ENCODE data around the gene VPS9D1. TPM values are rescaled to one million over a fixed set of nuclear protein-coding genes. Genes with fewer than 3 reads are reported as not detected.

Gene VPS9D1, protein sequence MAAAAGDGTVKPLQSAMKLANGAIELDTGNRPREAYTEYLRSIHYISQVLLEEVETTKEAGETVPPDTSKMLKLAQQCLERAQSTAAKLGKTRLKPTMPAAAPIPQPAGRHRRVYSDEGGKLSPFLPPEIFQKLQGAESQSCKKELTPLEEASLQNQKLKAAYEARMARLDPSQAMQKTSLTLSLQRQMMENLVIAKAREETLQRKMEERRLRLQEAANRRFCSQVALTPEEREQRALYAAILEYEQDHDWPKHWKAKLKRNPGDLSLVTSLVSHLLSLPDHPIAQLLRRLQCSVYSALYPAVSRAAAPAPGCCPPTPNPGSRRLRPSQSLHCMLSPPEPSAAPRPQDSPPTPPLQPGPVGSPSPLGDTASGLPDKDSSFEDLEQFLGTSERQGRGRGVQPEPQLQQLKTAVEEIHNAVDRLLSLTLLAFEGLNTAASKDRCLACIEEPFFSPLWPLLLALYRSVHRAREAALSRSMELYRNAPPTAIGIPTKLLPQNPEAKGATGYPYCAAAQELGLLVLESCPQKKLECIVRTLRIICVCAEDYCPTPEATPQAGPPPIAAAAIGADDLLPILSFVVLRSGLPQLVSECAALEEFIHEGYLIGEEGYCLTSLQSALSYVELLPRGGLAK
- total RNA-seq: 3.3 and 4.7 TPM in 2 replicates

DNA sequence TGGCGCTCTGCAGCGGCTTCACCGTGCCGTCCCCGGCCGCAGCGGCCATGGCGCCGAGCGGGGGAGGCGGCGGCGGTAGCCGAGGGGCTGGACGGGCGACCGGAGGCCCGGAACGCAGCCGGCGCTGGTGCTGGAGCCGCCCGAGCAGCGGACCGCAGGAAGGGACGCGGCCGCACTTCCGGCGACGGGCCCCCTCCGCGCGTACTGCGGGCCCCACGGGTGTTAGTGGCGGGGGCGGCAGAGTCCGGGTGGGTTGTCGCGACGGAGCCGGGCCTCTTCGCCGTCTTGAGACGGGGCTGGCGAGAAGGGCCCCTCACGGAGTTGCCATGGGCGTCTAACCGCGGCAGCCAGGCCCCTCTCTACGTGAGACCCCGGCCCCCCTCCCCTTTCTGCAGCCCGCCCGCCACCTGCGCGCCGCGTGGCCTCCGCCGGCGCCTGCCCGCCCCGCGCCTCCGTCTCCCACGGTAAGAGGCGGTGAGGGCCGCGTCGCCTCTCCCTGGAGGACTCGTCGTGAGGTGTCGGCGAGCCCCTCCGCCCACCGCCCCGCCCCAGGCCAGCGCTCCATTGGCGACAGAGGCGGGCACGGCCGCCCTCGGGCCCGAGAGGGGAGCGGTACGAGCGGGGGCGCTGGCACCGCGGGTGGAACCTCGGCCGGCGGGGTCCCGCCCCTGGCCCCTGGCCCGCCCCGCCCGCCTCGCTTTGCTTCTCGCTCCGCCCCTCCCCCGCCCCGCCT lies at the start of gene VPS9D1, which contains the start of gene ZNF276:
TSS of gene VPS9D1 (minus strand) at position 86 of the 733 bp plus-strand sequence. CDS start at position 49, 37 bp downstream.
TSS of gene ZNF276 (plus strand) at position 725 of the 733 bp plus-strand sequence. CDS start 104 bp downstream, outside the sequence.

DNA sequence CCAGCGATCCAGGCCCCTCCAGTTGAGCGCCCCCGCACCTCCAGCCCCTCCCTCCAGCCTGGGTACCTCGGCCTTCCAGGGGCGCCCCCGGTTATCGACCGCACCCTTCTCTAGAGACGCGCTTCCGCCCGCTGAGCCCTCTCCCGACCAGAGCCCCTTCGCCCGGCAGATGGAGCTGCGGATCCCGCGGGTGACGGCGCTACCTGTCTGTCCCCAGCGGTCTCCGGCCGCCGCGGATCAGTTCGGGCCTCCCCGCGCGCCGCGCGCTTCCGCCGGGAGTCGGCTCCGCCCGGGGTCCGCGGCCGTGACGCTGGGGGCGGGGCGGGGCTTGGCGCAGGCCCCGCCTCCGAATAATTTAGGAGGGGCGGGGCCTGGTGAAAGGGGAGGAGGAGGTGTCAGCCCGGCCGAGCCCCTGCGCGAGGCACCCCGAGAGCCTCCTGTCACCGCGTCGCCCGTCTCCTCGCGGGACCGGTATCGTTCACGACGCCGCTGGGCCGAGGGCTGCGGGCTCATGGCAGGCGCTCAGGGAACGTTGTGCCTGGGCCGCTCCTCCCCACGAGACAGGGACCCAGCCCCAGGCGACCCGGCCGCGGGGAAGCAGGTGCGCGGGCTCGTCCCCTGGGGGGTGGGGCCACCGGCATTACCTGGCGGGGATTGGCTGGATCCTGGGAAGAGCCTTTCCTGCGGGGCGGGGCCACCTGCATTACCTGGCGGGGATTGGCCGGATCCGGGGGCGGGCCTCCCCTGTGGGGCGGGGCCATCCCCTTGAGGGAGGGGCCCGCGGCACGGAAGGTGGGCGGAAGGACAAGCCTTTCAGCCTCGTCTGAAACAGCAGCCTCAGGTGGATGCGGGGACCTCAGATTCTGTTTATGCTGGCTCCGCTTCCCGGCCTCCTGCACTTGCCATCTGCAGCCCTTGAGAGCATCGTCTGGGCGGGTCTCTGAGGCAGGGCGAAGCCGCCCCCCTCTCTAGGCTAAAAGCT lies 19.0 kb downstream of the VPS9D1 start, which contains the start of gene SPATA2L:
TSS of gene SPATA2L (minus strand) at position 281 of the 982 bp plus-strand sequence. CDS start 473 bp downstream, outside the sequence.

DNA sequence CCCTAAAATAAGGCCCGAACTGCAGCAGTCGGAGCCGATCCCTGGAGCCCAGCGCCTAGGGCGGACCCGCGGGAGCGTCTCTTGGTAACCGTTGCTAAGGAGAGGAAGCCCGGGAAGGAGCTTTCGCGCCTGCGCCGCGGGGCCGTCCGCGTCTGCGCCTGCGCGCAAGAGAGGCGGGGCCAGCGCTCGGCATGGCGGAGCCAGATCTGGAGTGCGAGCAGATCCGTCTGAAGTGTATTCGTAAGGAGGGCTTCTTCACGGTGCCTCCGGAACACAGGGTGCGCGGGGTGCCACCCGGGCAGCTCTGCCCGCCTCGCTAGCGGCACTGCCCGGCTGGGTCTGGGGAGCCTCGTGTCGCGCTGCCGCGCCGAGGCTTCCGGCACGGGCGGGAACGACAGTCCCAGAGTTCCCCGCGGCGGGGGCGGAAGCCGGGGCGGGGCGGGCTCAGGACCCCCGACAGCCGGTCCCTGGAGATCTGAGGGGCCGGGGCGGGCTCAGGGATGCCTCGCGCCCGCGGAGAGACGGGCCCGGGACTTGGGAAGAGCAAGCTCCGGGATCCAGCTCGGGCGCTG lies 34.1 kb downstream of the VPS9D1 start, which contains the start of gene CDK10:
TSS of gene CDK10 (plus strand) at position 170 of the 572 bp plus-strand sequence. CDS start at position 192, 22 bp downstream.

DNA sequence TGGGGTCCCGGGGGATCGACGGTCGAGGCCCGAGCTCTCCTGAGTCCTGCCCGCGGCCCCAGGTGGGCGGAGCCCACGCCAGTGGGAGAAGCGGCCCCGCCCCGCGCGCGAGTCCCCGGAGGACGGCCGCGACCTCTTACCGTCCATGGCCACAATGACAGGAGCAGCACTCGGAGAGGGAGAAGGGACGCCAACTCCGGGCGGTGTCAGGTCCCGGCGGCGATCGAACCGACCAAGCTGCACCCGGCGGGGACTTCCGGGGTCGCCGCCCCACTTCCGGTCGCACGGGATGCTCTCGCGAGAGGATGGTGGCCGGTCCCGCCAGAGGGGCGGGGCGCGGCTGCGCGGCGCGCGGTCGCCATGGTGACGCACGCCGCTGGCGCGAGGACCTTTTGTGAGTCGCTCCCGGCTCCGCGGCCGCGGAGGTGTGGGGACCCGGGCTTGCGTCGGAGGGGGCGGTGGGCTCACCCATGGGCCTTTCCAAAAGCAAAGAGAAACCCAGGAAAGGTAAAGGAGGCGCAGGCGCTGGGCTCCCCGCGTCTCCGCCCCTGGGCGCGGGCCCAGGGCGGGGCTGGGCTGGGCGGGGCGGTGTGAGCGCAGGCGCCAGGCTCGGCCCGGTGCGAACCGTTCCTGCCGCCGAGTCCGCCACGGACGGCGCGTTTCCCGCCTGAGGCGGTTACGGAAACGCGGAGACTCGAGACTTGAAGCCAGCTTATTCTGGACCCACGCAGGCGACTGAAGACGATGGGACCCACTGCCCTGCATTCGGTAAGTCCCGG lies 63.1 kb downstream of the VPS9D1 start, which contains the start of the genes CHMP1A and SPATA33:
TSS of gene CHMP1A (minus strand) at position 267 of the 779 bp plus-strand sequence. CDS start at position 147, 120 bp downstream.
TSS of gene SPATA33 (plus strand) at position 395 of the 779 bp plus-strand sequence. CDS start at position 471, 76 bp downstream.

Other genes with a start within 250 kb of the VPS9D1 start
- gene ANKRD11, start 230.3 kb downstream of the VPS9D1 start, total RNA-seq: 39.2 and 56.8 TPM in 2 replicates
- 111 and 137 TPM in 2 replicates for gene SPG7, start 212.5 kb downstream of the VPS9D1 start, total RNA-seq
- 2,819 and 4,200 TPM in 2 replicates for gene RPL13, start 160.2 kb downstream of the VPS9D1 start, total RNA-seq
- gene CPNE7, start 145.1 kb downstream of the VPS9D1 start, total RNA-seq: 0.17 and 0.65 TPM in 2 replicates
- gene DPEP1, start 107.3 kb downstream of the VPS9D1 start, total RNA-seq: 0.22 and 0.34 TPM in 2 replicates
- gene CHMP1A, start 63.2 kb downstream of the VPS9D1 start, total RNA-seq: 66.6 and 71.3 TPM in 2 replicates
- gene SPATA33, start 63.1 kb downstream of the VPS9D1 start, total RNA-seq: 1.2 and 1.5 TPM in 2 replicates
- 30.2 and 38.0 TPM in 2 replicates for gene CDK10, start 34.2 kb downstream of the VPS9D1 start, total RNA-seq
- gene SPATA2L, start 19.2 kb downstream of the VPS9D1 start, total RNA-seq: 11.3 and 11.6 TPM in 2 replicates
- 12.4 and 16.7 TPM in 2 replicates for gene ZNF276, start 639 bp upstream of the VPS9D1 start, total RNA-seq
- gene FANCA, start 95.7 kb upstream of the VPS9D1 start, total RNA-seq: 5.7 and 7.6 TPM in 2 replicates
- 1.6 and 2.1 TPM in 2 replicates for gene SPIRE2, start 107.6 kb upstream of the VPS9D1 start, total RNA-seq
- 129 and 143 TPM in 2 replicates for gene TCF25, start 152.7 kb upstream of the VPS9D1 start, total RNA-seq
- gene MC1R, start 198.0 kb upstream of the VPS9D1 start, total RNA-seq: 0.76 and 1.3 TPM in 2 replicates
- gene TUBB3, start 202.4 kb upstream of the VPS9D1 start, total RNA-seq: 38.1 and 51.7 TPM in 2 replicates
- 64.6 and 67.2 TPM in 2 replicates for gene DEF8, start 227.9 kb upstream of the VPS9D1 start, total RNA-seq